DMS153 (cell line): ENCODE measurements around the gene ZFYVE28.
A peak's percentile ranks its signal among the peaks of the same experiment; 100 is the strongest.

Source experiments
- DNase-seq: peaks from one replicate; lab custom pipeline; 2025; lab: John Stamatoyannopoulos, UW

Gene ZFYVE28

DNA sequence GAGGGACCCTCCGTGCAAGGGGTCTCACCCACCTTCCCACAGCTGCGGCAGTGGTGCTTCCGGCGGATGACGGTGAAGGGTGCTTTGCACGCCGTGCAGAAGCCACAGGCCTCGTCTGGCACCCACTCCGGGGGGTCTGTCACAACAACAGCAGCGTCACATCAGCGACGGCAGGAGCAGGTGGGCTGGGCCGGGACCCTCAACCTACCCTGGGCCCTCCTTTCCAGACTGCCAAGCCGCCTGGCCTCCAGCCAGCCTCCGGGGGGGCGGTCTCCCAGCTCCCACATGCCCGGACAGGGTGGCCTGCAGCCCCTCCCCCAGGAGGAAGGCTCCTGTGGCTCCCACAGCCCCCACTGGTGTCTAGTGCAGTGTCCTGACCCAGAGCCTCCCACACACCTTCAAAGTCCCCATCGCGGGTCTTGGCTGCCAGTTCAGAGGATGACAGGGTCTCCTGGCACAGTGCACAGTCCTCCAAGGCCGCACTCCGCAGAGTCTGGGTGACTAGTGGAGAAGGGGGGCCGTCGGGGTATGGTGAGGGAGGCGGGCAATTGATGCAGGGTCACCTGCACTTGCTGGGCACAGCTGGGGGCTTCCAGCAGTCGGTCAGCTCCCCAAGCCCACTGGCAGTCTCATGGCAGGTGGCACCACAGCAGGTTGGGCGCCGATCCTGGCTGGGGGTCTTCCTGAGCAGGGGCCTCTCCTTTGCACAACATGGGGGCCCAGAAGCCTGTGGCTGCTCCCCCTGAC lies 147.0 kb downstream of the ZFYVE28 start:
- no peak for DNase-seq

DNA sequence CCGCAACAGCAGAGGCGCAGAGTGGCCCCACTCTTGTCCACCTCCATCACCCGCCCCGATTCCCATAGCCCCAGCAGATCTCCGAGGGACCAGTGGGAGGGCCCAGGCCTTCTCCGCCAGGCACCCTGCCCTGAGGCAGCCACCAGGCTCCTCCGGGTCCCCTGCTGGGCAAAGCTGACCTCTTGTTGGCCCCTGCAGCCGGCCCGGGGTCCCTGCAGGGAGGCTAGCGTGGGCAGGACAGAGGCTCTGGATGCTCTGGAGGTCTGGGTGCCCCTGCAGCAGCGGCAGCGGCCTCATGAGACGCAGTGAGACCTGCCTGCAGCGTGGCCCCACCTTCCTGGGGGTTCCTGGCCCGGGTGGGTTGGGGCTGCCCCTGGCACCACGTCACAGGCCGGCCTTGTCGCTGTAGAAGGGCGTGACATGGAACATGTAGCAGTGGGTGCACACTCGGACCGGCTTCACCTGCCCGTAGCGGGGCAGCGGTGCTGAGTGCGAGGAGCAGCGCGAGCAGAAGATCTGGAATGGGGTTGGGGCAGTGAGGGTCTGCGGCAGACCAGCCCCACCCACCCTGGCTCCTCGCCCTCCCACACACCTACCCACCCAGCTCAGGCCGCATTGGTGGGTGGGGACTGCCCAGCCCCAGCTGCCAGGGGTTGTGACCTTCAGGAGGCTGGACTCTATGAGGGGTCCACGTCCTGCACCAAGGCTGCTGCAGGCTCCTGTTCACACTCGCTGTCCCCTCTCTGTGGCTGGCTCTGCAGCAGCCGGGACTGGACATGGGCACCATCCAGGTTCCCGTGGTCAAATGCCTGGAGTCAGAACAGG lies 147.9 kb downstream of the ZFYVE28 start:
- no peak for DNase-seq

DNA sequence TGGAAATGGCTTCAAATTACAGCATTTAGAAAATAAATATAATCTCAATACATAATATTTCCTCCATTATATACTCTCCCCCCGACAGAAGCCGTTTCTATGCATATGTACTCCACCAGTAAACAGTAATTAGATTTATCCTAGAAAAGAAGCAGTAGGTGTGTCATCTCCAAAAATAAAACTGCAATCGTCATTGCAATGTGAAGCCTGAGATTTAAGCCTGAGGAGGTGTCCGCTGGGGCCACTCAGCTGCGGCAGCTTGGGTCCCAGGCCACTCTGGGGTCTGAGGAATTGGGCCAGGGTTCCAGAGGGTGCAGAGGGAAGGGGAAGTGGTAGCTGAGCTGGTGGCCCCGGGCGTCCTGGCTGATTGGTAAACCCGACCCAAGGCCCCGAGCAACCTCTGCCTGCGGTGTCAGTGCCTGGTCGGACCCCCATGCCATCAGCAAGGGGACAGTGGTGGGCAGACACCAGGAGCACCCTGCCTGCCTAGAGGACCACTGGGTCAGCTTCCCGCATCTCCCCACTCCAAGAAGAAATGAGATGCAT lies 148.8 kb downstream of the ZFYVE28 start:
- DNase-seq: no peak

DNA sequence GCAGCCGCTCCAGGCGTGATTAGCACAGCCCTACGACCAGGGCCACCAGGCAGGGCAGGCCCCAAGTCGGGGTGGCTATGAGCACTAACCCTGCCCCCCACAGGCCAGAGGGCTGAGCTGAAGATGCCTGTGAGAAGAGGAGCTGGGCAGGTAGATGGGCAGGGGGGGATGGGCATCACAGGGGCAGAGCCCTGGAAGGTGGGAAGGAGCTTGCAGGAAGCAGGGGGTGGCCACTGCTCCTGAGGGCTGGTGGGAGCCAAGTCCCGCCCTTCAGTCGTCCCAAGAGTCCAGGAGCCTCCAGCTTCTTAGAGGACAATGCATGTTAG lies 149.3 kb downstream of the ZFYVE28 start:
- no peak for DNase-seq

DNA sequence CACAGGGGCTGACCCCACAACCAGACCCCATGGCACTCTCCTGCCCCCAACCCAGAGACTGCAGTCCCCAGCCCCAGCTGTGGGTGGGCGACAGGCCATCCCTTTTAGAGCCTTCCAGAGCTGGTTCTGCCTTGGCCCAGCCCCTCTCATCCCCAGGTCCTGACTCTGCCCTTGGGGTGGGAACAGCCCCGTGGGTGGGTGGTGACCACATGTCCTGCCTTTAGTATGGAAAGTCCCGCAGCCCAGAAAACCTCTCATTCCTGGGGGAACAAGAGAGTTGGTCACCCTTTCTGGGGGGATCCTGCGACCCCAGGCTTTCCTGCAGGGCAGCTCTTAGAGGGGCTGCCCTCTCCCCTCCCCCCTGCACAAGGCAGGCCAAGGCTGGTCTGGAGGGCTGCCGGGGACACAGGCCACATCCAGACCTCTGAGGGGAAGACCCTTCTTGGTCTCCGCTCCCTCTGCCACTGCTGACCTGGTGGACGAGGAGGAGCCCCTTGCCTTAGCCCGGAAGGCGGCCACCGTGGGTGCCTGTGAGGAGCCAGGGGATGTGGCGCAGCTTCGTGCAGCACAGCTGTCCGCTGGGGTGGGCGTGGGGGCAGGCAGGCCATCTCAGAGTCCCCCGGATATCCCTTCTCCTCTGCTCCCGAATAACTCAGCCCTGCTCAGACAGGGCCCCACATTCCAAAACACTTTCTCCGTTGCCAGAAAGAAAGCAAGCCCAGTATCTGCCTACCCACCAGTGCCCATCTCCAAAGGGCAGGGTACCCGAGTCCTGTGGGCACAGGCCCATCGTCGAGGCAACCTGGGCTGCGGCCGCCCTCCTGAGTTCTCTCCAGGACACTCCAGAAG lies 149.9 kb downstream of the ZFYVE28 start:
- no peak for DNase-seq

DNA sequence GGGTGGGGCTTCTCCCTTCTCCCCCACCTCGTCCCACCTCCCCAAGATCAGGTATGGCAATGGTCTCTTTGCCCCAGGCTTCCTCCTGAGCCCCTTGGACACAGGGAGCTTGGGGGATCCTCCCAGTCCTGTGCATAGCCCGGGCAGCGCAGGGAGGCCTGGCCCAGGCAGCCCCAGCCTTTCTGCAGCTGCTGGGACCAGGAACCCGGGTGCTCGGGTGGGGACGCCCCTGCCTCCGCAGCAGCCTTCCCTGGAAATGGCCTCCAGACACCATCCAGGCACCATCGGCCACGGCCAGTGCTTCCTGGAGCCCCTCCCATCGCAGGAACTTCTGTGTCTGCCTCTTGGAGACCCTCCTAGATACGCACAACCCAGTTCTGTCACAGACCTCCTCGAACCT lies 150.6 kb downstream of the ZFYVE28 start:
- DNase-seq: no peak

DNA sequence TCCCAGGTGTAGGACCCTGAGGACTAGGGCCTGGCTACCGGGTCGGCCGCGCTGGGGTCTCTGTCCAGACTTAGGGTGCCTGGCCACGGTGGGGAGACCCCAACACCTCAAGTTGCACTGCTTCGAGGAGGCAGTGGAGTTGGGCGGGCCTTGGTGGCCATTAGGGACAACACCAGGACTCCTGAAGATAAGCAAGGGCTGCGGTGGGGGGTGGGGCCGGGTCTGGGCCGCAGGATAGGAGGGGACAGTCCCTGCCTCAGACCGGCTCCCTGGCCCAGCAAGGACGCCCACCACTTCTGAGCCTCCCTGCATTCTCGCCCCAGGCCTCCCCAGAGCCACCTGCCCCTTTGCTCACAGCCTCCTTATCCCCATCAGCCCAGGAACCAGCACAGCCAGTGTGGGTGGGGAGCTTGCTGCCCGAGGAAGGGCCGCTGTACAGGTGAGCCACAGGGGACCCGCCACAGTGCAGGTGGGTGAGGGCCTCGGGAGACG lies 151.1 kb downstream of the ZFYVE28 start:
- no peak for DNase-seq

DNA sequence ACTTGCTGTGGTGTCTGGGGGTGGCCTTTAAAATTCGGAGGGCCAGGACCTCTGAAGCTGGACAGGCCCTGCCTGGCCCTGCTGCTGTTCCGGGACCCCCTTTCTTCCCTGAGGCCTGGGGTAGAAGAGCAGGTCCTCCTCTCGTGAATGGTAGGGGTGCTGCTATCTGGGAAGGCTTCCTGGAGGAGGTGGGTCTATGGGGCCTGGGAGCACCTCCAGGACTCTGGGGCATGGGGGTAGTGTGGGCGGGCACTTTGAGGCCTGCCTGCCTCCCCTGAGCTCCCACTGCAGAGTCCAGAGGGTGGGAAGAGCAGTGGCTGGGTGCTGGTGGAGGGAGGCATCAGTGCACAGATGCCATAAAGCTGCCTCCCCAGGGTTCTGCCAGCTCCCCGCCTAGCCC lies 151.6 kb downstream of the ZFYVE28 start:
- no peak for DNase-seq

DNA sequence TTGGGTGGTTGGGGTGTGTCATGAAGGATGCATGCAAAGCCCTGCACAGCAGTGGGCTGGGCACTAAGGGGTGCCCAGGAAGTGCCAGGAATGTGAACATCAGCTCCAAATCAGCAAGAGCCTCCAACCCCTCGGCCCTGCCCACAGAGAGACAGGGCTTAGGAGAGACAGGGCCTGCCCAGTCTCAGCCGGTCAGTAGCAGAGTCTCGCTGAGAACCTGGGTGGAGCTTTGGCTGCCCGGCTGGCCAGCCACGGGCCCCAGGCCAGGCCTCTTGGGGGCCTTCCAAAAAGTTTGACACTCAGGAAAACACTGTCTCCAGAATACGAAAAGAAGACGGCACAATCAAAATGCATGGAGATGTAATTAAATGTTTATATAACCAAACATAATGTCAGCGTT lies 152.3 kb downstream of the ZFYVE28 start:
- no peak for DNase-seq

DNA sequence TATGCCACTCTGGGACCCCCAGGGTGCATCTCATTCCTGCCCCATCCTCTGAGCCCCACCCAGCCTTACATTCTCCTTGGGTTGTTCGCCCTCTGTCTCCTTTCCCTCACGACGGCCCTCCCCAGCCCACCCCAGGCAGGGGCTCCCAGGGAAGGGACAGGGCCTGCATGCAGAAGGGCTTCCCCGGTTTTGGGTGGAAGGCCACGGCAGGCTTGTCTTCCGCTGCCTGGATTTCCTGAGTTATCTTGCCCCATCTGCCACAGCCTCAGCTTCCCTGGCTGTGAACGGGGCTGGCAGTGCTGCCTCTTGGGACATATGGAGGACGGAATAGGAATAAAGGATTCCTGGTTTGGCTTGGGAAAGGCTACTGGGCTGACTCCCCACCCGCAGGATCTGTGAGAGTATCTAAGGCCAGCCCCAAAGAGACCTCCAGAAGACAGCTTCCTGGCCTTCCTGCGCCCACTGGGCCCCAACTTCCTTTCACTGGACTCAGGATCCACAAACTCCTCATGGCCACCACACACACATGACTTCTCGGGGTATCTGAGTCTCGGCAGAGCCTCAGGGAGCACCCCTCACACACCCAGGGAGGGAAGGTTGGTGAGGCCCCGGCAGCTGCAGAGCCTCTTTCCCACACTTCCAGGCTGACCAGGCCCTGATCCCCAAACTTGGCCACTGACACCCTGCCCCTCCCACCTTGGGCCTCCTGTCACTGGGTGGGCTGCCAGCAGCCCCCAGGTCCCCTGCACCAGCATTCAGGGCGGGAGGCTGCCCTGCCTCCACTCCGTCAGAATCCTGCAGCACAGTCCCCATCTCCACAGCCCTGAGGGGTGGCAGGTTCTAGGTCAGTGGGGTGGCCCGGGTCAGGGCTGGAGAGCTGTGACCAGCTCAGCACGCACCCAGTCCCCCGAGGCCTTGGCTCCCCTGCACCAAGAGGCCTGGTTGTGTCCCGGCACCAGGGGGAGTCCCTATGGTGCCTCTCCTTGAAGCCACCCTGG lies 153.0 kb downstream of the ZFYVE28 start:
- no peak for DNase-seq

DNA sequence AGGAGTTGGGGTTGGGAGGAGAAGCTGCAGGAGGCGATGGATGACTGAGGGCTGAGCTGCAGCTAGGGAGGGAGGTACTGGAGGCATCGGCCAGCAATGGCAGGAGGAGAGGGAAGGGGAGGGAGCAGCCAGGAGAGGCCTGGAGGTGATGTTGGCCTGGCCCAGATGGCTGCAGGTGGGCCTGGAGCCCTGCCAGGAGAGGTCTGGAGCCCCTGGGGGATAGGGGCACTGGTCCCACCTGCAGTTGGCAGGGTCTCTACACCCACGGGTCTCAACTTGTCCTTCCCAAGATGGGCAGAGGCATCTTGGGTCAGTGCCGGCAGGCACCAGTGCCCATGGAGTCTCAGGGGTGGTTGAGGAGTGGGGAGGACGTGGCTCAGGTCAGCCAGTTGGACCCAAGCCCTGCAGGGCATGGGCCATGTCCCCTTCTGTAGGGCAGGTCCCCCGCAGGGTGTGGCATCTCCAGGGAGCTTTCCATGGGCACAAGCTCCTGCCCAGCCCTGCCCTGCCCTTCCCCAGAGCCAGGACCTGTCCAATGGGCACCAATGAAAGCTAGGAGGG lies 153.9 kb downstream of the ZFYVE28 start:
- no peak for DNase-seq

DNA sequence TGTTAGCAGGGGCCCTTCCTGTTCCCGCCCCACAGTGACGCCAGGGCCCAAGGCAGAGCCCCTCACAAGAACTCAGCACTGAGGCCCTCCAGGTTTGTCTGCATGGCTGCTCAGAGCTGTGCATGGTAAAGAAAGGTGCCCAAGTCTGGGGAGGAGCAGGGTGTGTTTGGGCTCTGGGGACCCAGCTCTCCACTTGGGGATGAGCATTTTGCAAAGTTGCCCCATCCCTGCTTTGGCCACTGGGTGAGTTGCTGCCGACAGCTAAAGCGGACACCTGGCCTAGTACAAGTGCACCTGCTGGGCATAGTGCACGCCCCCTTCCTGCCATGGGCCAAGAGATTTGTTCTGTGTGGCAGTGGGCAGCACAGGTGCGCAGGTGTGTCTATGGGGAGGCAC lies 154.5 kb downstream of the ZFYVE28 start:
- no peak for DNase-seq

DNA sequence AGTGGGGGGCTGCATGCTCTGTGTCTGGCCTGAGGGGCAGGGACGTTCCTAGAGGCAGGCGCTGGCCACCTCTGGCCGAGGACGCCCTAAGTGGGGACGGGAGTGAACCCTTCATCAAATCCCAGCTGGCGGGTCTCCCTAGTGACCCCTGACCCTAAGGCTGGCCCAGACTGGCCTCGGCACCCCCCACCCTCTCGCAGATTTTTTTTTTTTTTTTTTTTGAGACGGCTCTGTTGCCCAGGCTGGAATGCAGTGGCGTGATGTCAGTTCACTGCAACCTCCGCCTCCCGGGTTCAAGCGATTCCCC lies 155.5 kb downstream of the ZFYVE28 start:
- no peak for DNase-seq

DNA sequence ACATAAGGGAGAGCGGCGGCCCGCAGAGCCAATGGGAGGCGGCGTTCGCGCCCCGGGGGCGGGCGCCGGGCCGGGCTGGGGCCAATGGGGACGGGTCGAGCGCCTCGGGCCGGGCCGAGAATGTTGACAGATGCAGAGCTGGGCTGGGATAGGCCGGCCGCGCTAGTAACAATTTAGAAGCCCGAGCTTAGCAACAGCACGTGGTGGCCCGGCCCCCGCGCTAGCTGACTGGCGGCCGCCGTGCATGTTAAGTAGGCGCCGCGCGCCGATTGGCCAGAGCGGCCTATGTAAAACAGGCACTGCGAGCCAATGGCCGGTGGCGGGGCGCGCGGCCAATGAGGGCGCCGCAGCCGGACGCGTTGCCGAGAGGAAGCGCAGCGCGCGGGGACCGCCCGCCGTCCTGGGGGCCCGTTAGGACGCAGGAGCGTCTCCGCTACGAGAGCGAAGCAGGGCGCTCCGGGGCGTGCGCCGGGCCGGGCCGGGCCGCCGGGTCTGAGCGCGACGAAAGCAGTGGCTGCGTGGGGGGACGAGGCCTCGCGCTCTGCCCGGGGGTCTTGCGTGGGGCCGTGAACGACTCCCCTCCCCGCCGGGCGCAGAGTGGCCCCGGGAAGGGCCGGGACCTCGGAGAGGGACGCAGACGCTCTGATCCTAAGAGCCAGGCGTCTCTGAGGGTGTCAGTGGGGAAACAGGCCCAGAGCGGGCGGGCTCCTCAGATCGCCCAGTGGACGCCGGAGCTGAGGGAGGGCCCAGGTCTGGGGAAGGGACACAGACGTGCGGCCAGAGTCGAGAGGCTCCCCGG lies 156.1 kb downstream of the ZFYVE28 start:
- peak; percentile 94 for DNase-seq

DNA sequence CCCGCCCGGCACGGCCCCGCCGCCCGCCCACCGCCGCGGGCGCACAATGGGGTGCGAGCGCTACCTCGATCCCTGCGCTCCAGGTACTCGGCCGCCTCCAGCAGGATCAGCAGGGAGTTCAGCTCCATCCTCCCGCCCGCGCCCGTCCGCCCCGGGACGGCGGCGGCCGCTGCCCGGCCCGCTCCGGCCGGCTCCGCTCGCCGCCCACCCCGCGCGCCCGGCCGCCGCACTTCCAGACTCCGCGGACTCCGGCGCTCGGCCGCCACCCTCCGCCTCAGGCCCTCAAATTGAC lies 156.6 kb downstream of the ZFYVE28 start, which contains the start of gene MXD4:
TSS of gene MXD4 (minus strand) at position 257 of the 292 bp plus-strand sequence. CDS start at position 128, 129 bp downstream.
- no peak for DNase-seq

DNA sequence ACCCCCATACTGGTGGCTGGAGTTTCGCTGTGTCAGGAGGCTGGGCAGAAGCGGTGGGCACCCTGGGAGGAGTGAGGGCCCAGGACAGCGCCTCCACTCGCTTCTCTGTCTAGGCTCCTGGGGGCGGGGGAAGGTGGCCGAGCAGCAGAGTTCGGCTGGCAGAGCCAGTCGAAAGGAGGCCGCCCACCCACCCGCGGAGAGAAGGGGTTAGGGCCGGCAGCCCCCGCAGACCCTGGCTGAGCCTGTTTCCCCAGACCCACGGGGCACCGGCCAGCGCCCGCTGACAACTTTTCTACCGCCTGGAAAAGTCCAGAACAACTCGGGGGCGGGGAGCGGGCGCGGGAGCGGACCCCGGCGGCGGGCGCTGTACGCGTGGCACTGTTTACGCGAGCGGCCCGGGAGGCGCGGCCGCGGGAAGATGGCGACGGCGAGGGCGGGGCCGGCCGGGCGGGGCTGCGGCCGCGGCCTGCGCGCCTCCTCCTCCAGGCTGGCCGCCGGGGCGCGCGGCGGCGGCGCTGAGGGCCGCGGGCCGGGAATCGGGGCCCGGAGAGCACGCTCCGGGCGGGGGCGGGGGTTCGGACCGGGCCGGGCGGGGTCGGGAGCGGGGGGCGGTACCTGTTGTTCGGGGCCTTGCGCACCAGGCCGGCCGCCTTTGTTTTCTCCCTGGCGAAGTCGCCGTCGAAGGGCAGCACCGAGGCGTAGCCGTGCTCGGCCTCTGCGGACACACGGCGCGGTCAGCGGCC lies 157.2 kb downstream of the ZFYVE28 start:
- no peak for DNase-seq

DNA sequence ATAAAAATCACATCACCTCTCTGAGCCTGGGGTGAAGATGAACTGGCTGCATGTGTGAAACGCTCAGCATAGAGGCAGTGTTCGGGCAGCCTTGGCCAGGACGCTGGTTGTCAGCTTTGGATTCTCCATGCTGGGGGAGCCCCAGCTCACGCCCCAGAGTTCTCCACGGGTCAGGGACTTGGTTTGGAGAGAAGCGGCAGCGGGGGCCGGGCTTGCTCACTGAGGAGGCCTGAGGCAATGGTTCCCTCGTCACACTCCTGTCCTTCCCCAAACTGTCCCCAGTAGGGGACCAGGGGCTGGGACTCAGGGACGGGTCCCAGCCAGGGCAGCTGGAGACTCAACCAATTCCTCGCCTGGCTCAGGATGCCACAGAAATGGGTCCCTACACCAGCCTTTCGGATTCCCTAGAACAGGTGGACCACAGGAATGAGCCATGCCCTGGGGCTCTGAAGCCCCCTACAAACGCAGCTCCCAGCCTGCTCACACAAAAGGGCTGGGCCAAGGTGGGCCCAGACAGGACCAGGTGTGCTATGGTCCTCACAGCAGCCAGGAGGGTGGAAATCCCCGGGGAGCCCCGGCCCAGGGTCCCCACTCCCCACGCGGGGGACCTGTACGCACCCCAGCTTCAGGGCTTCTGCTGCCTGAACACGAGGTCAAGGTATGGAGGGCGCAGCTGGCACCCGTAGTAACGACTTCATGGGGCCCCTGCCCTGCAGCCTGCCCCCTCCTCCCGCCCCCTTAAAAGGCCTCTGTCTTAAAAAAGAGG lies 157.9 kb downstream of the ZFYVE28 start:
- DNase-seq: no peak

DNA sequence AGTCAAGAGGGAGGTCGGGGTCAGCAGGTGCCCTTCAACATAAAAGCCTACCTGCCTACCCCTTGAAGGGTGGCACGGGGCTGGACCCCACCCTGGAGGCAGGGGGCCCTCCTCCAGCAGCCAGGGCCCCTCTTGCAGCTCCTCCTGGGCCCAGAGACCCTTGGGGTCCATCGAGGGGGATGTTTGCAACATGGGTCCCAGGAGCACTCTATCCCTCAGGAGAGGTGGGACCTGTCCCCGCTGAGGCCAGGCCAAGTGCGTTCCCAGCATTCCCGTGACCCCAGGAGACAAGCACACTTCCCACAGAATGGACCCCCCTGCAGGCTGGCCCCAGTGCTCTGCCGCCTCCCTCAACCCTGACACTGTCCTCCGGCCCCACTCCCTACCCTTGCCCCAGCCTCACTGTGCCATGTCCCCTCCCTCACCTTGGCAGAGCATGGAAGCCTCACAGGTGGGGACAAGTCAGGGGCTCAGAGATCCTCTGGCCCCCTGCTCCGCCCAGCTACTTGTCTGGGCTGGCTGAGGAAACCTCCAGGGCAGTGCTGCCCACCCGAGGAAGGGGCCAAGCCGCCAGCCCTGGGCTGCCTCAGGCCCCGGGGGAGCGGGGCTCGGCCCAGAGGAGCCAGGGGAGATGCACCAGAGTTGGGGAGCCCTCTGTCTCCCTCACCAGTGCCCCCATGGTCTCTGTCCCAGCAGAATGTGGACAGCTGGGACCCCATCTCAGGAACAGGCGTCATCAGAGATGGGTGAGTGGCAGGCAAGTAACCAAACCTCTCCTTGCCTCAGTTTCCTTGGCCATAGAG lies 158.7 kb downstream of the ZFYVE28 start:
- DNase-seq: no peak
